Activated naive CD4-positive, alpha-beta T cell treated with Interleukin-2 at 50 U/mL for 16 hours (primary cell): Measurements from ENCODE around the gene GPR150.

Source experiments
- DNase-seq: peaks from one replicate; pipeline ENCODE4 v3.0.0-alpha.2; 2020

GPR150 gene

GRCh38 chr5:95620030-95620869, at the start of gene GPR150:
Gene GPR150 (plus strand): TSS chr5:95620087. CDS start chr5:95620276, 189 bp downstream.
- DNase-seq: peak; percentile 73

DNA sequence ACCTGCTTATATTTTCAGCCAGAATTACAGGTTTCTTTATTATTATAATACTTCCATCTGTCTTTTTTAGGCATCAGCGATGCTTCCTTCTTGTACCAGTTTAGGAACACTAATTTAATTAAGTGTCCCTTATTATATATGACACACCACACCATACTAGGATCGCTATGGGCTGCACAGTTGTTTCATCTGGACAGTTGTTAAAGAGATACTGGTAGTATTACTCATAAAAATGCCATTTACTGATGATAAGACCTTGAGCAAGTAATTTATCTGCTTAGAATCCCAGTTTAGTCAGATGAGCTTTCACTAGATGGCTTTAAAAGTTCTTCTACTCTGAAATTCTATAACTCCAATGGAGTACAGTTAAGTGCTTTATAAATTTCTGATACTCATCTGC, 47.9 kb upstream of the GPR150 start:
- DNase-seq: no peak

- no peak for DNase-seq
Observed at GRCh38 chr5:95581576-95581975, 38.3 kb upstream of the GPR150 start.

- DNase-seq: no peak
Observed at GRCh38 chr5:95583992-95584391, 35.9 kb upstream of the GPR150 start.

DNA sequence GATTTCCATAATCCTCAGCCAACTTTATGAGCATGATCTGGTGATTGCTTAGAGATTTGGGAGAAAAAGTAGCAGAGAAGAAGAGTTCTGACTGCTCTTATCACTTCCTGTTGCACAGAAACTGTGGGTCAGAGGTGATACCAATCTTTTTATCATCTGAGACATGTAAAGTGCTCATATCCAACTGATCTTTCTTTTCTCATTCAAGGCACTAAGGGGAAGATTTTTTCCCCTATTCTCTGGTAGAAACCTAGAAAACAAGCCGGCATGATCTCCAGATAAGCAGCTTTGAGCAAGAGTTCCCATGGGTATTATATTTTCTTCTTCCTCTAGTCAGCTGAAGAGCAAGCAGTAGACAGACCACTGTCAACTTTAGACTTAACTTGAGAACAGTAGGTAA, 29.0 kb upstream of the GPR150 start:
- DNase-seq: no peak

DNA sequence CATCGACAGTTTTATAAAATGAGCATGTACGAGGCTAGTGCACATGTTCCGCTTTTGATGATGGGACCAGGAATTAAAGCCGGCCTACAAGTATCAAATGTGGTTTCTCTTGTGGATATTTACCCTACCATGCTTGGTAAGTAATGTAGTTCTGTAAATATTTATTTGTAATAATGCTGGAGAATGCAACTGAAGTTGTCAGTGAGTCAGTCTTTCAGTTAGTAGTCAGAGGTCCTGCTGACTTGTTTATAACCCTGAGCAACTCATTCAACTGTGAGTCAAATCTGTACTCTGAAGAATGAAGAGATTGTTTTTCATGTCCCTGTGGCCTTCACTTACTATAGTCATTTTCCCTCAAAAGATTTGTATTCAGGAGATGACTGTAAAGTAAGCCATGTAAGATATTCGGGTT, 28.4 kb upstream of the GPR150 start:
- no peak for DNase-seq

DNA sequence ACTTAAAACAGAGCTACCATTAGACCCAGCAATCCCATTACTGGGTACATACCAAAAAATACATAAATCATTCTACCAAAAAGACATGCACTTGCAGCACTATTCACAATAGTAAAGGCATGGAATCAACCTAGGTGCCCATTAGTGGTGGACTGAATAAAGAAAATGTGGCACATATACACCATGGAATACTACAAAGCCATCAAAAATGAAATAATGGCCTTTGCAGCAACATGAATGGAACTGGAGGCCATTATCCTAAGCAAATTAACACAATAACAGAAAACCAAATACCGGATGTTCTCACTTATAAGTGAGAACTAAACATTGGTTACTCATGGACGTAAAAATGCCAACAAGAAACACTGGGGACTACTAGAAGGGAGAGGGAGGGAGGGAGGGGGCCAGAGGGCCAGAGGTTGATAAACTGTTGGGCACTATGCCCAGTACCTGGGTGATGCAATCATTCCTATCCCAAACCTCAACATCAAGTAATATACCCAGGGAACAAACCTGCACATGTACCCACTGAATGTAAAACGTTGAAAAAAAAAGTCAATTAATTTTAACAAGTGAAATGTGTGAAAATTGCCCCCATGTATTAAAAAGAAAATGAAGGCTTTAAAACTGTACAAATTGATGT, 24.5 kb upstream of the GPR150 start:
- DNase-seq: no peak

- DNase-seq: no peak
Observed at GRCh38 chr5:95599252-95599651, 20.6 kb upstream of the GPR150 start.

GRCh38 chr5:95600557-95600956, 19.3 kb upstream of the GPR150 start:
- no peak for DNase-seq

- DNase-seq: no peak
Observed at GRCh38 chr5:95605786-95606185, 14.1 kb upstream of the GPR150 start.

DNA sequence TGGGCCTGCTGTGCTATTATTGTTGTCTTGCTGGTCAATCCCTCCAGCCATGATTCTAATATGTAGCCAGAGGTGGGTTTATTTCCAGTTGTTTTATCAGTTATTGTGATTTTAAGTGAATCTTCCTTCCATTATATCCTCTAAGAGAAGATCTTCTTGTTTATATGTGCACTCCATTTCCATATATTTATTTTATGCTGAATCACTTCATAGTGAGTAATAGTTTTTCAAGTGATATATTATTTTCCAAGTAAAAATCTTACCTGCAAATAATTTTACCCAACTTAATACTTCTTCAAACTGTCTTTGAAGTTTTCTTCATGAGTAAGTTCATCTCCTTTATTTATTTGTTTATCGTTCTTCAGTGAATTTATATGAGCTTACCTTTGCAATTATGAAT, 13.5 kb upstream of the GPR150 start:
- no peak for DNase-seq

GRCh38 chr5:95609711-95610110, 10.2 kb upstream of the GPR150 start:
- no peak for DNase-seq

DNA sequence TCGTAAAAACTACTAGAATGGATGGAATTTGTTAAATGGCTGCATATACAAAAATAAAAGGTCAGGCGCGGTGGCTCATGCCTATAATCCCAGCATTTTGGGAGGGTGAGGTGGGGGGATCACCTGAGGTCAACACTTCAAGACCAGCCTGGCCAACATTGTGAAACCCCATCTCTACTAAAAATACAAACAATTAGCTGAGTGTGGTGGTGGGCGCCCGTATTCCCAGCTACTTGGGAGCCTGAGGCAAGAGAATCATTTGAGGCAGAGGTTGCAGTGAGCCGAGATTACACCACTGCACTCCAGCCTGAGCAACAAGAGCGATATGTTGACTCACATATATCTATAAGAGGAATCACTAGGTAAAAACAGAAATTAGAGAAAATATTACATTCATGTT, 9.3 kb upstream of the GPR150 start:
- DNase-seq: no peak

DNA sequence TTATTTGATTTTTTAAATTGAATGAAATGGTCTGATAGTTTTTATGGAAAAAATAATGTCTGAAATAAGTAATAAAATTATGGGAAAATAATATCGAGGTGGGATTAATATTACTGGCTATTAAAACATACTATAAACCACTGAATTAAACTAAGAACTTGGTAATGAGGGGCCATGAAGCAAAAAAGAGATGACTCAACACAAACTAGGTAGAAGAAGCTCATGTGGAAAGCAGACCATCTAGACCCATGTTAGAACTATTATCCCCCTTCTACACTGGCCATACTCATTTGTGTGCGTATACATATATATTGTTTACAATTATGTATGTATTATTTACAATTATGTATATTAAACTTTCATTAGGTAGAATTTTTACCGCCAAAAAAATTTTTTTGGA, 8.5 kb upstream of the GPR150 start:
- DNase-seq: no peak

DNA sequence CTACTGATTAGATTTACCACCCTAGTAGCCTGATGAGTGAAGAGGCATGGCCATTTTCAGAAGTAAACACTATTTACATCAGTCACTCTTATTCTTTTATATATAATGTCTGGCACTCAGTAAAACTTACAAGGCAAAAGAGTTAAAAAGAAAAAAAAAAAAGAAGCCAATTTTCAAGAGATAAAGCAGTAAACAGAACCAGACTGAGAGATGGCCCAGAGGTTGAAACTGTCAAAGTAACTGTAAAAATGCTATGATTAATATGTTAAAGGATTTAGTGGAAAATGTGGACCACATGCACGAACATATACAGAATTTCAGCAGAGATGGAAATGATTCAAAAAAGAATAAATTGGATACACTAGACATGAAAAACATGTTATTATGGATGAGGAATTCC, 6.4 kb upstream of the GPR150 start:
- DNase-seq: no peak

DNA sequence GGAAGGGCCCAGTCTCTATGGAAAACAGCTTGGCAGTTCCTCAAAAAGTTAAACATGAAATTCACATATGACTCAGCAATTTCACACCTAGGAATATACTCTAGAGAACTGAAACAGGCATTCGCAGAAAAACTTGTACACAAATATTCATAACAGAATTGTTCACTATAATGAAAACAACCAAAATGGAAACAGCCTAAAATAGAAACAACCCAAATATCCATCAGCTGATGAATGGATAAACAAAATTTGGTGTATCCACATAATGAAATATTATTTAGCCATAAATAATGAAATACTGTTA, 4.8 kb upstream of the GPR150 start:
- DNase-seq: no peak

DNA sequence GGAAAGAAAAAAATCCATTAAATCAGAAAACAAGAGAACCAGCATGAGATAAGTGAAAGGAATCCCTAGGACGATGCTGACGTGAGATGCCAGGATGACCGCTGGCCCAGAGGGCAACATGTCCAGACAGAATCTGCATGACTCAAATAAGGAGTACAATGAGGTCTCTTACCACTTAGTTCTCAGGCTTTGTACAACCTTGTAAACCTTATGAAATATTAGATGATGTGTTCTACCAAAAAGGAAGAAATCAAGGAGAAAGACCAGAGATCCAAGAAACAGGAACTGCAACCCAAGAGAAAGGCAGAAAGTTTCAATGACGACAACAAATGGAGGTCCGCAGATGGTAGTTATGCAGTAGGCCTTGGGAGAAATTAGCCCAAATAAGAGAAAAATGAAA, 2.8 kb upstream of the GPR150 start:
- no peak for DNase-seq

DNA sequence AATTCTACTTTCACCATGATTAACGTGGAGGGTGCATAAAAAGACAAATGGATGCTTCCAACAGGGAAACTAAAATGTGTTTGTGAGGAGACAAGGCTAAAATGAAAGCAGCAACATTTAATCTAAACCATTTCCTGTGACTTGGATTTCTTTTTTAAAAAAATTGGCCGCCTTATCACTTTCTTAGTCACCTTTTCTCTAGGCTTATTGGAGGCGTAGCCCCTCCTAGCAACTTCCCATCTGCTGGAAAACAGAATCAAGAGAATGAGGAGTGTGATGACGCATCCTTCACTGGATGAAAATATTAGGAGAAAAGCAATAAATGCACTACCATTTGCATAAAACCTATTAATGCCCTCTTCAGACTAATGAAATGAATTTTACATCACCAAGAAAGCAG, 791 bp upstream of the GPR150 start:
- DNase-seq: no peak

- no peak for DNase-seq
Observed at GRCh38 chr5:95619514-95620029, 315 bp upstream of the GPR150 start.

- DNase-seq: peak; percentile 60
Observed at GRCh38 chr5:95620870-95621838, 1.3 kb downstream of the GPR150 start.

DNA sequence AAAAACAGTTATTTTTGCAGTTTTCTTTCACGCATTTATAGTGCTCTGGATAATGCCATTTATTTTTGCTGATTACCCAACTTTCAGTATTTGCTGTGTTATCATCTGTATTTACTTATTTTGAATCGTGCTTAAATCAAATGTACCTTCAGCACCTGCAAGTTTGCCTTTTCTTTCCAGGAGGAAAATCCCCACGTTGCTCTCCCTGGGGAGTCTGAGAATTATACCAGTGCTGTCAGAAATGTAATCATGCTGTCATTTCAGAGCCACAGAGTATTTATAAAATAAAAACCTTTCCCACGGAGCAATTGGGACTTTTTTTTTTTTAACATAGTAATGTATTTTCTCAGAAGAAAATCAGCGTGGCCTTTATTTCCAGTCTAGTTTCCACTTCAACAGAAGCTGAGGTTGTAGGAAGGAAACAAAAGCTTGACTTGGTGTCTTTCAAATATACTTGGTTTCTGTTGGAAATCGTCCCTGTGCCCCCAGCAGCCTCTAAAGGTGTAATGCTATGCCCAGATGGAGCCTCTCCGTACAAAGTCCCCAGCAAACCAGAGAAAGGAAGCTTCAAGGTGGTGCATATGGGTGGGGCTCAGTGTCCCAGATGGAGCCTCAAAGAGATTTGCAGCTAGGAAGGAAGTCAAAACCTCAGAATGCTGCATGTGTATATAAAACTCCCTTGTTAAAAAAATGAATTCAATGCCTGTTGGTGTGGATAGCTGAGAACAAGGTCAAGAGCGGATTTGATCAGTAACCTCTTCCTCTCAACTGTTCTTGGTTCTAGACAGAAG, 2.1 kb downstream of the GPR150 start:
- DNase-seq: peak; percentile 16

GRCh38 chr5:95623706-95624105, 3.8 kb downstream of the GPR150 start:
- no peak for DNase-seq

- no peak for DNase-seq
Observed at GRCh38 chr5:95624368-95624767, 4.5 kb downstream of the GPR150 start.
